PFSK-1 (cell line): ENCODE data around the gene RNF183.

Experiments
- FOXP2 ChIP-seq: optimal IDR thresholded peaks from 2 replicates; pipeline ENCODE3; 2011; ENCODE audit warnings: borderline replicate concordance, control low read depth, inconsistent platforms; ENCODE audit not compliant: insufficient read depth; ENCODE audit errors: extremely low read length, extremely low read depth
- POLR2AphosphoS5 ChIP-seq: IDR thresholded peaks from 2 replicates; pipeline ENCODE4 v1.6.1; 2012; ENCODE audit warnings: low read depth, mild to moderate bottlenecking, control low read depth, low read length, moderate library complexity
- SIN3A ChIP-seq: IDR thresholded peaks from 2 replicates; pipeline ENCODE4 v1.6.1; 2012; ENCODE audit warnings: mild to moderate bottlenecking, low read length, moderate library complexity, borderline replicate concordance; ENCODE audit not compliant: insufficient read depth
- TAF1 ChIP-seq: IDR thresholded peaks from 2 replicates; pipeline ENCODE4 v1.6.1; 2012; ENCODE audit warnings: low read length, control low read depth, borderline replicate concordance; ENCODE audit not compliant: insufficient read depth
- TF ChIP-seq, protein P1 (sequence below), 2 experiments: IDR thresholded peaks; 2 replicates each; pipeline versions ENCODE4 v1.6.1 to v1.8.0; 2011 to 2012; ENCODE audit warnings: low read depth in 2 of 2, low read length in 2 of 2, control low read depth in 1 of 2, inconsistent platforms in 1 of 2, mild to moderate bottlenecking in 1 of 2, moderate library complexity in 1 of 2; ENCODE audit not compliant: insufficient read depth in 1 of 2

RNF183 gene

DNA sequence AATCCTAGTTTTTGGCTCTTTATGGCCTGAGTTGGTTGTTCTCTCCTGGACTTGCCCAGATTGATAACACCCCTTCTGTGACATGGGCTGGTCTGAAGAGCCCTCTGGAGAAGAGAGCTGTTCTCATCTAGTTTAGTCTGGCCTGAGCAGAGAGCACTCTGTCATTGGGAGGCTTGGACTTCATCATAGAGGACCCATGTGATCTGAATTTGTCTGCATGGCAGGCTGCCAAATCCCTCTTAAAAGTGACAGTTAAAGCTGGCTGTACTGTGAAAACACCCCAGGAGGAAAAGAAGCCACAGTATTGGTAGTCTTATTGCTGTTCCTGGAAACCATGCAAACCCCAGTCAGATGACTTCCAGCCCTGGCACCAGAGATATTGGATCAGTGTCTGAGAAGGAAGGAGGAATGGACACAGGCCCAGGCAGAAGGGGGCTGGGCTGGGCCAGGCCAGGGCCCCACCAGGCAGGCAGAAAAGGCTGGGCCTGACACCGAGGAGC is 40.6 kb upstream of the RNF183 start:
- TF ChIP-seq FOXP2 (no peak), POLR2AphosphoS5 (no peak)

DNA sequence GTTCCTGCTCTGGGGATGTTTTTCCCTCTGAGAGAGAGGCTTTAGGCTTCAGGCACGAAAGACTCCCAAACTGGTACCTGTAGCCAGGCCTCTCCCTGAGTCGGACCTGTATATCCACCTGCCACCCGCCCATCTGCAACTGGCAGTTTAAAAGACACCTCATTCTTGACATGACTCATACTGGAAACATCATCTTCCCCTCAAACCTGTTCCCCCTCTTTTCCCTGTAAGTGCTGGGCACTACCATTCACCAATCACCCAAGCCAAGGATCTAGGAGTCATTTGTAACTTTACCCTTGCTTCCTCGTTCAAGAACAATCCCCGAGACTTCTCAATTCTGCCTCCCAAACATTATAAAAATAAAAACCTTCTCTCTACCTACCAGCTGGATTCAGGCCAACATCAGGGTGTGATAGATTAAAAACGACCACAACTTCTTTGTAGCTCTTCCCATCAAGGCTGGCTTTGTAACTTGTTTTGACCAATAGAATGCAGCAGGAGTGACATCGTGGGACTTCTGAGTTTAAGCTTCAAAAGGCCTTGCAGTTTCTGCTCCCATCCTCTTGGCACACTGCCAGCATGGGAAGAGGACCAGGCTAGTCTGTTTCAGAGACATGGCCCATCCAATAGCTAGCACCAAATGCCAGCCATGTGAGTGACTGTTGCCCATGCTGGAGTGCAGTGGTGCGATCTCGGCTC is 38.7 kb upstream of the RNF183 start:
- TF ChIP-seq FOXP2 (no peak), TAF1 (no peak), SIN3A (no peak), POLR2AphosphoS5 (no peak)
- TF ChIP-seq, protein P1, sequence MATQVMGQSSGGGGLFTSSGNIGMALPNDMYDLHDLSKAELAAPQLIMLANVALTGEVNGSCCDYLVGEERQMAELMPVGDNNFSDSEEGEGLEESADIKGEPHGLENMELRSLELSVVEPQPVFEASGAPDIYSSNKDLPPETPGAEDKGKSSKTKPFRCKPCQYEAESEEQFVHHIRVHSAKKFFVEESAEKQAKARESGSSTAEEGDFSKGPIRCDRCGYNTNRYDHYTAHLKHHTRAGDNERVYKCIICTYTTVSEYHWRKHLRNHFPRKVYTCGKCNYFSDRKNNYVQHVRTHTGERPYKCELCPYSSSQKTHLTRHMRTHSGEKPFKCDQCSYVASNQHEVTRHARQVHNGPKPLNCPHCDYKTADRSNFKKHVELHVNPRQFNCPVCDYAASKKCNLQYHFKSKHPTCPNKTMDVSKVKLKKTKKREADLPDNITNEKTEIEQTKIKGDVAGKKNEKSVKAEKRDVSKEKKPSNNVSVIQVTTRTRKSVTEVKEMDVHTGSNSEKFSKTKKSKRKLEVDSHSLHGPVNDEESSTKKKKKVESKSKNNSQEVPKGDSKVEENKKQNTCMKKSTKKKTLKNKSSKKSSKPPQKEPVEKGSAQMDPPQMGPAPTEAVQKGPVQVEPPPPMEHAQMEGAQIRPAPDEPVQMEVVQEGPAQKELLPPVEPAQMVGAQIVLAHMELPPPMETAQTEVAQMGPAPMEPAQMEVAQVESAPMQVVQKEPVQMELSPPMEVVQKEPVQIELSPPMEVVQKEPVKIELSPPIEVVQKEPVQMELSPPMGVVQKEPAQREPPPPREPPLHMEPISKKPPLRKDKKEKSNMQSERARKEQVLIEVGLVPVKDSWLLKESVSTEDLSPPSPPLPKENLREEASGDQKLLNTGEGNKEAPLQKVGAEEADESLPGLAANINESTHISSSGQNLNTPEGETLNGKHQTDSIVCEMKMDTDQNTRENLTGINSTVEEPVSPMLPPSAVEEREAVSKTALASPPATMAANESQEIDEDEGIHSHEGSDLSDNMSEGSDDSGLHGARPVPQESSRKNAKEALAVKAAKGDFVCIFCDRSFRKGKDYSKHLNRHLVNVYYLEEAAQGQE (IDR thresholded peaks at IDR 0.05; ENCODE audit: insufficient read depth in 1 of 2, low read depth in 2 of 2, low read length in 2 of 2): no peak

DNA sequence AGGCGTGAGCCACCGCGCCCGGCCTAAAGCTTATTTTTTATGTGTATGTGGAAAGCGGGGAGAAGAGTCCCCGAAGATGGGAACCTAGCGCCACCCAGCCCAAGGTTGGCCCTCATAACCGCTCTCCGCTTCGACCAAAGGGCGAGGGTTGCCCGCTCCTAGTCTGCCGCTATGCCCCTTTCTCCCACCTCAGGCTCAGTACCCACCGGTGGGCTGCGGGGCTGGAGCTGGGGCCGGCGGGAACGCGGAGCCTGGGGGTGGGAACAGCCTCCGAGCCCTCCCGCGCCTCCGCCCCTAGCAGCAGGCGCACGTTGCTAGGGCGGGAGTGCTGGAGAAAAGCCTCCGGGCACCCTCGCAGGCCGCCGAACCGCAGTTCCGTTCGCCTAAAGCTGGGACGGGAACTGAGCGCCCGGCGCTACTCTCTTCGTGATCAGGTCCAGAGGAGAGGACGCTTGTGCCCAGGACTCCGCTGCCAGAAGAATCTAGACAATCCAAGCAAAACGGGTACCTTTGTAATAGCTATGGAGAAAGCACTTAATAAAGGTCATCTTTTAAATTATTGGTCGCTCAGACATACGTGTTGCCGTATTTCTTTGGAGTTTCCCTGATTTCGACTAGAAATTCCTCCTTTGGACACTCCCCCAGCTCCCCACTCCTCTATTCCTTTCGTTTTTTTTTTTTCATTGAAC is 37.0 kb upstream of the RNF183 start, which contains the start of gene WDR31:
Gene WDR31 (minus strand): TSS at position 265 of the 689 bp plus-strand sequence. CDS start 8,253 bp downstream, outside the sequence.
- TF ChIP-seq, protein P1 (IDR thresholded peaks at IDR 0.05; ENCODE audit: insufficient read depth in 1 of 2, low read depth in 2 of 2, low read length in 2 of 2): no peak
- TF ChIP-seq POLR2AphosphoS5 (0 out of 2 replicates have a peak, but pooled peaks have one; percentile 39), SIN3A (0 out of 2 replicates have a peak, but pooled peaks have one; percentile 31), FOXP2 (peak; percentile 85), TAF1 (peak; percentile 70; the same call in 1 of the 2 replicates)

DNA sequence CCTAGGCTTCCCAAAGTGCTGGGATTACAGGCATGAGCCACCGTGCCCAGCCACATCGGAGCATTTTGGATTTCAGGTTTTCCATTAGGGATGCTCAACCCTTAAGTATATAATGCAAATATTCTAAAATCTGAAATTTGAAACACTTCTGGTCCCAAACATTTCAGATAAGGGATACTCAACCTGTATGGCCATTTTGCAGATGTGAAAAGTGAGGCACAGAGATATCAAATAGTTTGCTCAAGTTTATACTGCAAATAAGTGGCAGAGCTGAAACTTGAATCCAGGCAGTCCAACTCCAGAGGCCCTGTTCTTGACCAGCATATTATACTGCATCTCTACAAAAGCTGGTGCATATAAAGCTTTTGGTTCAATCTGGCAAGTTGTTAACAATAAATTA is 34.5 kb upstream of the RNF183 start:
- TF ChIP-seq TAF1 (no peak), POLR2AphosphoS5 (no peak), SIN3A (no peak), FOXP2 (no peak)
- TF ChIP-seq, protein P1 (IDR thresholded peaks at IDR 0.05; ENCODE audit: insufficient read depth in 1 of 2, low read depth in 2 of 2, low read length in 2 of 2): no peak

DNA sequence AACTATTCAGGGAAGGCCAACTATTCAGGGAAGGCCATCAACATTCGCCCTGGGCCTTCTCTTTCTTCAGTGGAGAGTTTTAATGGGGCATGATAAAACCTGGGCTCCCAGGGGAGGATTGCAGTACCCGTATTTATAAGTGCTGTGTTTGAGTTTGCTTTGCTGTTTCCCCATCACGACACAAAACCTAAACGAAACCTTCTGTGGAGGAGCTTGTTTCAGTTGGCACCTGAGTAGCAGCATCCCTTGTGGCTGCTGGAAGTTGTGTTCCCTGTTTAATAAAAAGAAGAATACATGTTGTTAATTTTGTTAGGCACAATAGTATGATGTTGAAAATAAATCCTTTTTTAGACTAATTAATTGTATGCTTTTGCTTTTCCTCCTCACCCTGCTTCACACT is 28.6 kb upstream of the RNF183 start:
- TF ChIP-seq FOXP2: no peak
- TF ChIP-seq, protein P1 (IDR thresholded peaks at IDR 0.05; ENCODE audit: insufficient read depth in 1 of 2, low read depth in 2 of 2, low read length in 2 of 2): no peak
- no peak for TF ChIP-seq TAF1
- TF ChIP-seq SIN3A: no peak
- no peak for TF ChIP-seq POLR2AphosphoS5
